ENCODE measurements around the gene OGA. TPM values are rescaled to one million over a fixed set of nuclear protein-coding genes. Genes with fewer than 3 reads are reported as not detected.
A peak's percentile ranks its signal among the peaks of the same experiment; 100 is the strongest.

The OGA gene
- total and polyA plus RNA-seq, 9 of the 15 experiments (the other 6 are each of a cell fraction or from before 2014, with no cell fraction given) = 13.5 to 73.5 (median 59.5) TPM

- TF ChIP-seq, protein P1, sequence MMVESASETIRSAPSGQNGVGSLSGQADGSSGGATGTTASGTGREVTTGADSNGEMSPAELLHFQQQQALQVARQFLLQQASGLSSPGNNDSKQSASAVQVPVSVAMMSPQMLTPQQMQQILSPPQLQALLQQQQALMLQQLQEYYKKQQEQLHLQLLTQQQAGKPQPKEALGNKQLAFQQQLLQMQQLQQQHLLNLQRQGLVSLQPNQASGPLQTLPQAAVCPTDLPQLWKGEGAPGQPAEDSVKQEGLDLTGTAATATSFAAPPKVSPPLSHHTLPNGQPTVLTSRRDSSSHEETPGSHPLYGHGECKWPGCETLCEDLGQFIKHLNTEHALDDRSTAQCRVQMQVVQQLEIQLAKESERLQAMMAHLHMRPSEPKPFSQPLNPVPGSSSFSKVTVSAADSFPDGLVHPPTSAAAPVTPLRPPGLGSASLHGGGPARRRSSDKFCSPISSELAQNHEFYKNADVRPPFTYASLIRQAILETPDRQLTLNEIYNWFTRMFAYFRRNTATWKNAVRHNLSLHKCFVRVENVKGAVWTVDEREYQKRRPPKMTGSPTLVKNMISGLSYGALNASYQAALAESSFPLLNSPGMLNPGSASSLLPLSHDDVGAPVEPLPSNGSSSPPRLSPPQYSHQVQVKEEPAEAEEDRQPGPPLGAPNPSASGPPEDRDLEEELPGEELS (CRISPR knock-in tag; IDR thresholded peaks at IDR 0.05; ENCODE audit: borderline replicate concordance) = 0 out of 2 replicates have a peak, but pooled peaks have one; percentile 46
- TF ChIP-seq ZBTB7A (IDR thresholded peaks at IDR 0.05; ENCODE audit: borderline replicate concordance, control insufficient read depth, low read depth, low read length) (no peak), ZBTB1 (CRISPR knock-in tag; IDR thresholded peaks at IDR 0.05; ENCODE audit: borderline replicate concordance, low read depth) (no peak), HDAC3 (IDR thresholded peaks at IDR 0.05; ENCODE audit: borderline replicate concordance, partially characterized antibody) (no peak), NCOA4 (IDR thresholded peaks at IDR 0.05; ENCODE audit: partially characterized antibody) (no peak), CXXC5 (CRISPR knock-in tag; IDR thresholded peaks at IDR 0.05) (peak; percentile 67), ZBTB43 (CRISPR knock-in tag; IDR thresholded peaks at IDR 0.05) (no peak), RCOR1 (IDR thresholded peaks at IDR 0.05; ENCODE audit: borderline replicate concordance in 1 of 2, low read depth in 2 of 2, low read length in 2 of 2) (peak in 1 of 2 experiments; percentile 25; a peak in 1 of 4 replicates), ZNF589 (CRISPR knock-in tag; IDR thresholded peaks at IDR 0.05; ENCODE audit: low read depth) (no peak), TAF15 (IDR thresholded peaks at IDR 0.05; ENCODE audit: low read depth, low read length) (no peak), NFRKB (IDR thresholded peaks at IDR 0.05; ENCODE audit: low read depth) (peak; percentile 44; the same call in 1 of the 2 replicates), ZNF518B (CRISPR knock-in tag; IDR thresholded peaks at IDR 0.05) (no peak), SMARCA4 (IDR thresholded peaks at IDR 0.05) (no peak), RFX1 (IDR thresholded peaks at IDR 0.05) (no peak), EP300 (IDR thresholded peaks at IDR 0.05; ENCODE audit: low read length) (peak; percentile 33; the same call in 1 of the 2 replicates)
- TF ChIP-seq, protein P2, sequence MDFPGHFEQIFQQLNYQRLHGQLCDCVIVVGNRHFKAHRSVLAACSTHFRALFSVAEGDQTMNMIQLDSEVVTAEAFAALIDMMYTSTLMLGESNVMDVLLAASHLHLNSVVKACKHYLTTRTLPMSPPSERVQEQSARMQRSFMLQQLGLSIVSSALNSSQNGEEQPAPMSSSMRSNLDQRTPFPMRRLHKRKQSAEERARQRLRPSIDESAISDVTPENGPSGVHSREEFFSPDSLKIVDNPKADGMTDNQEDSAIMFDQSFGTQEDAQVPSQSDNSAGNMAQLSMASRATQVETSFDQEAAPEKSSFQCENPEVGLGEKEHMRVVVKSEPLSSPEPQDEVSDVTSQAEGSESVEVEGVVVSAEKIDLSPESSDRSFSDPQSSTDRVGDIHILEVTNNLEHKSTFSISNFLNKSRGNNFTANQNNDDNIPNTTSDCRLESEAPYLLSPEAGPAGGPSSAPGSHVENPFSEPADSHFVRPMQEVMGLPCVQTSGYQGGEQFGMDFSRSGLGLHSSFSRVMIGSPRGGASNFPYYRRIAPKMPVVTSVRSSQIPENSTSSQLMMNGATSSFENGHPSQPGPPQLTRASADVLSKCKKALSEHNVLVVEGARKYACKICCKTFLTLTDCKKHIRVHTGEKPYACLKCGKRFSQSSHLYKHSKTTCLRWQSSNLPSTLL (IDR thresholded peaks at IDR 0.05) = no peak
These were observed at the start of gene OGA (continued) for GRCh38 chr10:101818119-101818871.

Measured in K562 (cell line).